Kidney epithelial cell (primary cell): ENCODE results near the gene CD300E. TPM values are rescaled to one million over a fixed set of nuclear protein-coding genes. Genes with fewer than 3 reads are reported as not detected.

ENCODE experiments used
- DNase-seq: peaks from one replicate; pipeline ENCODE4 v3.0.0-alpha.2; 2010; ENCODE audit warnings: low read depth
- H3K27me3 ChIP-seq: 2 replicates; pipeline ENCODE4 v1.6.0; 2011; ENCODE audit warnings: low read length; ENCODE audit not compliant: control insufficient read depth, insufficient read depth
- H3K36me3 ChIP-seq: 2 replicates; pipeline ENCODE4 v1.5.1; 2011; ENCODE audit warnings: low read length; ENCODE audit not compliant: control insufficient read depth, insufficient read depth
- H3K4me3 ChIP-seq: 2 replicates; pipeline ENCODE4 v1.5.1; 2011; ENCODE audit warnings: low read depth, mild to moderate bottlenecking, control low read depth, low read length
- total RNA-seq: library from RNA; depleted of rRNA; stranded (reverse); fragments of >200 nt; gene quantifications from 2 replicates; pipeline ENCODE4 v1.2.3, GENCODE V29; 2015
- TF ChIP-seq, protein P1 (sequence below): IDR thresholded peaks from 2 replicates; pipeline ENCODE4 v1.5.1; 2011; ENCODE audit warnings: mild to moderate bottlenecking, moderate library complexity, low read length, control low read depth, inconsistent platforms; ENCODE audit not compliant: insufficient read depth, poor library complexity, severe bottlenecking

The CD300E gene
- total RNA-seq, 1 donor from 2014 or later = not detected

DNA sequence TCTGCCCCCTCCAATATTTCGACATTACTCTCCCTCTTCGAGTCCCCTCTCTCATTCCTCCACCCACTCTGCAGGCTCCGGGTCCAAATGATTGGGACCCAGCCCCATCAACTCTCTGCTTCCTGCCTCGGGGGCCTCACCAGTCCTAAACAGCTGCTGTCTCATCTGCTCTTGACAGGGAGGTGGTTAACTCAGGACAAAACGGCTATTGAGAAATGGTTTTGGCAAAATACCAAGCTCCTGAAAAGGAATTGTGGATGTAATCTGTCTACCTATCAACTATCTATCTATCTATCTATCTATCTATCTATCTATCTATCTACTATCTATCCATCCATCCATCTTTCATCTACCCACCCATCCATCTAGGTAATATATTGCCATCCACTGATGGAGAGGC, 58.4 kb downstream of the CD300E start:
- H3K27me3 ChIP-seq = no peaks in the 10 kb centered on the region
- H3K4me3 ChIP-seq = no peak overlapping the region
- no peaks in the 10 kb centered on the region for H3K36me3 ChIP-seq
- DNase-seq = no peak
- TF ChIP-seq, protein P1, sequence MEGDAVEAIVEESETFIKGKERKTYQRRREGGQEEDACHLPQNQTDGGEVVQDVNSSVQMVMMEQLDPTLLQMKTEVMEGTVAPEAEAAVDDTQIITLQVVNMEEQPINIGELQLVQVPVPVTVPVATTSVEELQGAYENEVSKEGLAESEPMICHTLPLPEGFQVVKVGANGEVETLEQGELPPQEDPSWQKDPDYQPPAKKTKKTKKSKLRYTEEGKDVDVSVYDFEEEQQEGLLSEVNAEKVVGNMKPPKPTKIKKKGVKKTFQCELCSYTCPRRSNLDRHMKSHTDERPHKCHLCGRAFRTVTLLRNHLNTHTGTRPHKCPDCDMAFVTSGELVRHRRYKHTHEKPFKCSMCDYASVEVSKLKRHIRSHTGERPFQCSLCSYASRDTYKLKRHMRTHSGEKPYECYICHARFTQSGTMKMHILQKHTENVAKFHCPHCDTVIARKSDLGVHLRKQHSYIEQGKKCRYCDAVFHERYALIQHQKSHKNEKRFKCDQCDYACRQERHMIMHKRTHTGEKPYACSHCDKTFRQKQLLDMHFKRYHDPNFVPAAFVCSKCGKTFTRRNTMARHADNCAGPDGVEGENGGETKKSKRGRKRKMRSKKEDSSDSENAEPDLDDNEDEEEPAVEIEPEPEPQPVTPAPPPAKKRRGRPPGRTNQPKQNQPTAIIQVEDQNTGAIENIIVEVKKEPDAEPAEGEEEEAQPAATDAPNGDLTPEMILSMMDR = no peak

DNA sequence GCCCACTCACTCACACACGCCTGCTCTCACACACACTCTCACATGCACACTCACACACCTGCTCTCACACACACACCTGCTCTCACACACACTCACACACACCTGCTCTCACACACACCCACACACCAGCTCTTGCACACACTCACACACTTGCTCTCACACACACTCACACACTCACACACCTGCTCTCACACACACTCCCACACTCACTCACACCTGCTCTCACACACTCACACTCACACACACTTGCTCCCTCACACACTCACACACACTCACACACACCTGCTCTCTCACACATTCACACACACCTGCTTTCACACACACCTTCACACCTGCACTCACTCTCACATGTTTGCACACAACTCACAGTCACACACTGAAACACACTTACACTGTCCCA, 60.2 kb downstream of the CD300E start:
- no peak overlapping the region for H3K4me3 ChIP-seq
- TF ChIP-seq, protein P1 = no peak

DNA sequence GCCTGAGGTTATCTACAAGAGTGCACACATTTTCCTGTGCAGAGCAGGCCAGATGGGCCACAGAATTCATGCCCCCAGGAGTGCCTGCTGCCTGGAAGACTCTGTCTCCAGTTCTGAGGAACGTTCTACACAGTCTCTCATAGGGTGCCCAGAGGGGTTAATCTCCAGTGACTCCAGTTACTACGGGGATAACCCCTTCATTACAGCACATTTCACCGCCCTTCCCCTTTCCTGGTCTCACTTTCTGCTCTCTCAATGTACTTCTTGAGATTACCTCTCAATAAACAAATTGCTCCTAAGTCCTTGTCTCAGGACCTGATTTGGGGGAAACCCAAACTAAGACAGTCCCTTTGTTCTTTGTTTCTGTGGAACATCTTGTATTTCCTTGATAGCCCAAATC, 62.0 kb downstream of the CD300E start:
- H3K4me3 ChIP-seq = no peak overlapping the region
- H3K27me3 ChIP-seq = no peaks in the 10 kb centered on the region
- H3K36me3 ChIP-seq = no peaks in the 10 kb centered on the region
- no peak for DNase-seq
- TF ChIP-seq, protein P1 = no peak

More for the DNA sequence above, 60.2 kb downstream of the CD300E start:
- H3K36me3 ChIP-seq = no peaks in the 10 kb centered on the region
- no peak for DNase-seq
- H3K27me3 ChIP-seq = no peaks in the 10 kb centered on the region

Other genes with a start within 250 kb of the CD300E start
- 74.7 and 80.3 TPM in 2 replicates for gene GPRC5C, start 191.7 kb downstream of the CD300E start, total RNA-seq
- gene CD300A, start 157.1 kb downstream of the CD300E start, total RNA-seq = not detected in 2 replicates
- gene CD300LB, start 92.3 kb downstream of the CD300E start, total RNA-seq = 0.07 TPM in 1 of 2 replicates, not detected in the other
- 0.21 TPM in 1 of 2 replicates, not detected in the other for gene CD300C, start 77.6 kb downstream of the CD300E start, total RNA-seq
- not detected in 2 replicates for gene CD300H, start 56.2 kb downstream of the CD300E start, total RNA-seq
- not detected in 2 replicates for gene CD300LD, start 31.5 kb downstream of the CD300E start, total RNA-seq
- not detected in 2 replicates for gene CD300LF, start 89.2 kb upstream of the CD300E start, total RNA-seq
- 0.82 TPM in 1 of 2 replicates, not detected in the other for gene RAB37, start 113.5 kb upstream of the CD300E start, total RNA-seq
- gene NHERF1, start 124.9 kb upstream of the CD300E start, total RNA-seq = 33.6 and 40.6 TPM in 2 replicates
- 30.7 and 31.6 TPM in 2 replicates for gene NAT9, start 152.6 kb upstream of the CD300E start, total RNA-seq
- gene GRIN2C, start 236.1 kb upstream of the CD300E start, total RNA-seq = not detected in 2 replicates
- gene FDXR, start 249.3 kb upstream of the CD300E start, total RNA-seq = 34.0 and 45.0 TPM in 2 replicates